ENCODE data around the gene CHST7. TPM values are rescaled to one million over a fixed set of nuclear protein-coding genes. Genes with fewer than 3 reads are reported as not detected.

Gene CHST7
- total and polyA plus RNA-seq, 2 of the 4 experiments (the other 2 are of a cell fraction) = 2.9 to 4.8 TPM

- Histone ChIP-seq H3K18ac (ENCODE audit: low read depth, low read length) (no peak overlapping the region), H3K9me3 (ENCODE audit: control insufficient read depth, insufficient read depth, low read length) (no peaks in the 10 kb centered on the region), H3K27ac (ENCODE audit: insufficient read depth, low read length) (no peak overlapping the region), H3K79me1 (ENCODE audit: low read depth in 1 of 2, low read length in 2 of 2) (no peaks in the 10 kb centered on the region), H2BK120ac (ENCODE audit: low read depth, low read length) (no peak overlapping the region), H4K8ac (ENCODE audit: low read depth in 2 of 2, low read length in 2 of 2) (no peak overlapping the region), H3K4ac (ENCODE audit: low read depth, low read length) (no peak overlapping the region), H2AFZ (replicated peaks; ENCODE audit: low read length, poor library complexity) (no peak overlapping the region), H3K56ac (ENCODE audit: extremely low read depth, insufficient read depth, low read length) (no peak overlapping the region), H3K4me1 (ENCODE audit: control insufficient read depth, insufficient read depth, low read length) (no peaks in the 10 kb centered on the region), H2AK9ac (replicated peaks; ENCODE audit: low read depth, low read length, poor library complexity) (no peak overlapping the region), H3K36me3 (ENCODE audit: control insufficient read depth, insufficient read depth, low read length) (peaks cover 2% of the 10 kb centered on the region), H2BK5ac (ENCODE audit: low read depth, low read length, poor library complexity, severe bottlenecking) (no peak overlapping the region), H4K91ac (ENCODE audit: insufficient read depth, low read depth, low read length) (no peak overlapping the region), H2BK20ac (ENCODE audit: low read depth, low read length) (no peak overlapping the region), H3K14ac (replicated peaks; ENCODE audit: low read depth, low read length) (no peak overlapping the region), H3K9me1 (ENCODE audit: insufficient read depth, low read length) (no peaks in the 10 kb centered on the region), H3K23ac (ENCODE audit: low read depth, low read length) (no peak overlapping the region), H3K4me3 (ENCODE audit: insufficient read depth, low read depth, low read length) (no peak overlapping the region), H3K27me3 (ENCODE audit: control insufficient read depth, insufficient read depth, low read length) (no peaks in the 10 kb centered on the region), H4K5ac (ENCODE audit: low read depth, low read length) (no peak overlapping the region), H3K4me2 (ENCODE audit: low read depth, low read length) (no peak overlapping the region), H4K20me1 (ENCODE audit: insufficient read depth, low read length) (no peaks in the 10 kb centered on the region), H2BK15ac (ENCODE audit: low read depth, low read length) (no peak overlapping the region), H2AK5ac (ENCODE audit: low read depth, low read length) (no peak overlapping the region), H3K9ac (ENCODE audit: low read depth, low read length) (no peak overlapping the region)
- ChIA-PET CTCF (no interaction called here), POLR2A (ENCODE audit: unreplicated experiment) (no interaction called here)
- no peak for DNase-seq
- intact Hi-C loops (cut with micrococcal nuclease) = no loop called here
- TF ChIP-seq ELK1 (IDR thresholded peaks at IDR 0.05; ENCODE audit: borderline replicate concordance, low read depth, low read length) (no peak), USF2 (IDR thresholded peaks at IDR 0.05; ENCODE audit: low read depth, low read length) (no peak), RCOR1 (IDR thresholded peaks at IDR 0.05; ENCODE audit: insufficient replicate concordance, low read length) (no peak), CTCF (conservative IDR thresholded peaks at IDR 0.05; ENCODE audit: low read depth, low read length) (no peak), POLR2A (IDR thresholded peaks at IDR 0.05; ENCODE audit: low read depth, low read length) (no peak), RAD21 (IDR thresholded peaks at IDR 0.05; ENCODE audit: low read length) (no peak), MXI1 (IDR thresholded peaks at IDR 0.05; ENCODE audit: borderline replicate concordance, low read depth, low read length) (no peak), MAFK (IDR thresholded peaks at IDR 0.05; ENCODE audit: low read depth, low read length) (no peak), BHLHE40 (IDR thresholded peaks at IDR 0.05; ENCODE audit: low read depth, low read length) (no peak), SMC3 (IDR thresholded peaks at IDR 0.05; ENCODE audit: low read depth, low read length) (no peak), FOS (IDR thresholded peaks at IDR 0.05; ENCODE audit: low read depth, low read length) (no peak), NFE2L2 (IDR thresholded peaks at IDR 0.05; ENCODE audit: low read depth, low read length) (no peak), CHD1 (IDR thresholded peaks at IDR 0.05; ENCODE audit: low read depth, low read length) (no peak), CEBPB (IDR thresholded peaks at IDR 0.05; ENCODE audit: low read depth, low read length) (no peak)
- in situ Hi-C loops (cut with MboI; ENCODE audit: low sequenced_read_pairs) = no loop called here
- dilution Hi-C loops (cut with HindIII; ENCODE audit: low sequenced_read_pairs, unreplicated experiment) = no loop called here
- no peak for ATAC-seq (ENCODE audit: low read depth)
- BruUV-seq (replicated peaks) = no TSS peak
These were observed 44.3 kb downstream of the CHST7 start for GRCh38 chrX:46617906-46618305.
